Right atrium auricular region (tissue), 2 donors: Measurements from ENCODE around the gene NINJ2. TPM values are rescaled to one million over a fixed set of nuclear protein-coding genes. Genes with fewer than 3 reads are reported as not detected.

ENCODE experiments used
- DNase-seq: peaks from one replicate; pipeline ENCODE4 v3.0.0-alpha.2; 2019; ENCODE audit warnings: low spot score
- H3K27ac ChIP-seq, 2 donors: fragments of 200-600 bp; sonication (generic); 1 replicate in 1 of 2; 2 replicates in 1 of 2; pipeline ENCODE4 v1.5.1; 2016 to 2019
- H3K27me3 ChIP-seq, 2 donors: fragments of 200-600 bp; sonication (generic); one replicate each; pipeline versions ENCODE4 v1.5.1 to v1.6.0; 2017 to 2019
- H3K36me3 ChIP-seq: fragments of 200-600 bp; sonication (generic); one replicate; pipeline ENCODE4 v1.5.1; 2016
- H3K4me1 ChIP-seq, 2 donors: fragments of 200-600 bp; sonication (generic); one replicate each; pipeline versions ENCODE4 v1.5.1 to v1.6.0; 2017 to 2019
- H3K4me3 ChIP-seq, 2 donors: fragments of 200-600 bp; sonication (generic); 1 replicate in 1 of 2; 2 replicates in 1 of 2; pipeline ENCODE4 v1.5.1; 2017 to 2019; ENCODE audit warnings: mild to moderate bottlenecking in 1 of 2, moderate library complexity in 1 of 2
- H3K9me3 ChIP-seq, 2 donors: fragments of 200-600 bp; sonication (generic); one replicate each; pipeline ENCODE4 v1.5.1; 2019
- CTCF ChIP-seq, 2 donors: fragments of 200-600 bp; sonication (generic); IDR thresholded peaks; one replicate each; pipeline ENCODE4 v1.5.1; 2019; ENCODE audit warnings: antibody characterized with exemption in 2 of 2
- total RNA-seq, 2 donors: library from RNA; depleted of rRNA; stranded (reverse); fragments of >200 nt; gene quantifications; one replicate each; pipeline ENCODE4 v1.1.0, GENCODE V29; 2016

The NINJ2 gene
- total RNA-seq, 2 donors from 2014 or later = 5.4 to 8.8 TPM

- DNase-seq = no peak
- Histone ChIP-seq H3K36me3 (peaks cover 11% of the 10 kb centered on the region), H3K9me3 (no peaks in the 10 kb centered on the region), H3K4me3 (no peak overlapping the region), H3K27ac (no peak overlapping the region), H3K4me1 (peaks cover 0 to 13% of the 10 kb centered on the region in 2 donors), H3K27me3 (no peaks in the 10 kb centered on the region)
- TF ChIP-seq CTCF (IDR thresholded peaks at IDR 0.05) = no peak
Observed at GRCh38 chr12:565589-566105, 97.6 kb downstream of the NINJ2 start.

GRCh38 chr12:565161-565560 is 98.1 kb downstream of the NINJ2 start:
- H3K27me3 ChIP-seq = no peaks in the 10 kb centered on the region
- H3K27ac ChIP-seq = no peak overlapping the region
- H3K36me3 ChIP-seq = peaks cover 11% of the 10 kb centered on the region
- no peak overlapping the region for H3K4me3 ChIP-seq
- no peak for TF ChIP-seq CTCF (IDR thresholded peaks at IDR 0.05)
- DNase-seq = no peak
- peaks cover 0 to 9% of the 10 kb centered on the region in 2 donors for H3K4me1 ChIP-seq
- H3K9me3 ChIP-seq = no peaks in the 10 kb centered on the region

- H3K4me1 ChIP-seq = no peaks in the 10 kb centered on the region
- no peak overlapping the region for H3K4me3 ChIP-seq
- H3K27me3 ChIP-seq = no peaks in the 10 kb centered on the region
- DNase-seq = no peak
- TF ChIP-seq CTCF (IDR thresholded peaks at IDR 0.05) = no peak
- no peaks in the 10 kb centered on the region for H3K9me3 ChIP-seq
- H3K36me3 ChIP-seq = peaks cover 11% of the 10 kb centered on the region
- no peak overlapping the region for H3K27ac ChIP-seq
Observed at GRCh38 chr12:563787-564298, 99.4 kb downstream of the NINJ2 start.

GRCh38 chr12:563250-563781 is 99.9 kb downstream of the NINJ2 start:
- Histone ChIP-seq H3K27me3 (no peaks in the 10 kb centered on the region), H3K9me3 (no peaks in the 10 kb centered on the region), H3K27ac (no peak overlapping the region), H3K36me3 (peaks cover 16% of the 10 kb centered on the region), H3K4me3 (no peak overlapping the region), H3K4me1 (no peaks in the 10 kb centered on the region)
- no peak for DNase-seq
- no peak for TF ChIP-seq CTCF (IDR thresholded peaks at IDR 0.05)

- Histone ChIP-seq H3K27ac (peak overlapping the region in 1 of 2 donors; percentile 16), H3K4me1 (no peaks in the 10 kb centered on the region), H3K4me3 (peak overlapping the region in 1 of 2 donors; percentile 6), H3K27me3 (no peaks in the 10 kb centered on the region), H3K36me3 (peaks cover 16% of the 10 kb centered on the region), H3K9me3 (no peaks in the 10 kb centered on the region)
- TF ChIP-seq CTCF (IDR thresholded peaks at IDR 0.05) = no peak
- no peak for DNase-seq
Observed at GRCh38 chr12:562634-563033, 100.6 kb downstream of the NINJ2 start.
